Glomerular endothelial cell (primary cell): ENCODE results near the gene TBL1X. TPM values are rescaled to one million over a fixed set of nuclear protein-coding genes. Genes with fewer than 3 reads are reported as not detected.

Source experiments
- DNase-seq: peaks from one replicate; pipeline ENCODE4 v3.0.0-alpha.2; 2011; ENCODE audit warnings: low read depth, low spot score; ENCODE audit errors: extremely low read depth
- total RNA-seq: library from RNA; depleted of rRNA; stranded (reverse); fragments of >200 nt; gene quantifications from 2 replicates; pipeline ENCODE4 v1.2.3, GENCODE V29; 2015

Gene TBL1X
- total RNA-seq, 1 donor from 2014 or later = 15.1 TPM

DNA sequence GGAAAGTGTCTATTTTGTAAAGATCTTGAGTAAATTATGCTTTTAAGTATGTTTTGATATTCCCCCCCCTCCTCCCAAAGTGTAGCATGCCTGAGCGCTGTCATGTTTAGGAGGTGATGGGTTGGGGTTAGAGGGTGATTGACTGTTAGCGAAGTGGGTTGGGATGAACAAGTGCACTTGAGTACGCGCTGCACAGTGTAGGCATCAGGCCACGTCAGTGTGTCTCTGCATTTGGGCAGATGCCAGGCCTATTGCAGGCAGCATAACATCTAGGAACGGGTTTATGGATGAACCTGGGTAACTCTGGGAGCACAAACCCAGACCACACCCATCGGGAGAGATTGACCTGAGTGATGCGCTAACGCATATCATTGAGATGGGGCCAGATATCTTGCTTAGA, 111.2 kb downstream of the TBL1X start:
- no peak for DNase-seq

- DNase-seq = no peak
These were observed 112.7 kb downstream of the TBL1X start for GRCh38 chrX:9577555-9577954.

DNA sequence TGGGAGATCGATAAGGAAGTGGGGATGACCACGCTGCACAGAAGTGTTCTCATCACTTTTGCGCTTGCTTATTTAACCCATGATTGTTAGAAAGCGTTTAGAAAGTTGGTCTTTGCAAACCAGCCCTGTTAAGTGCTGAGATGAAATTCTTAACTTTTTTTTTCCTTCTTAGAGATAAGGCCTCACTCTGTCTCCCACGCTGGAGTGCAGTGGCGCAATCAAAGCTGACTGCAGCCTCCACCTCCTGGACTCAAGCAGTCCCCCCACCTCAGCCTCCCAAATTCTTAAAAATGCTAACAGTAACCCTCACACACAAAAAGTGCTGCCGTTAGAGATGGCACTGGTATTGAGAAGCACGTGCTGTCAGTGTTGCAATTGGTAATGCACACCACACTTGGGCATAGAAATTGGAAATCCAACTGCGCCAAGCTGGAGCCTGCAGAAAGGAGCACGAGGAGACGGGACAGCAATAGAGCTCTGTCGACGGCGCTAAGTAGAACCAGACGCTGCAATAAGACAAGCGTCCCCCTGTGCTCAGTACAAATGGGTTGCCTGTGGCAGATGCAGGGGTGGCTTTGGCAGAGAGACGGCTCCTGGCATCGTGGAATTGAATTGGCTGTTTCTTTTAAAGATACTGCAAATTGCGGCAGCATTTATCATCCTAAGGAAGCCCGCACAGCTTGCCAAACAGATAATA, 113.4 kb downstream of the TBL1X start:
- DNase-seq = no peak

GRCh38 chrX:9581771-9582385, 117.0 kb downstream of the TBL1X start:
- no peak for DNase-seq

DNA sequence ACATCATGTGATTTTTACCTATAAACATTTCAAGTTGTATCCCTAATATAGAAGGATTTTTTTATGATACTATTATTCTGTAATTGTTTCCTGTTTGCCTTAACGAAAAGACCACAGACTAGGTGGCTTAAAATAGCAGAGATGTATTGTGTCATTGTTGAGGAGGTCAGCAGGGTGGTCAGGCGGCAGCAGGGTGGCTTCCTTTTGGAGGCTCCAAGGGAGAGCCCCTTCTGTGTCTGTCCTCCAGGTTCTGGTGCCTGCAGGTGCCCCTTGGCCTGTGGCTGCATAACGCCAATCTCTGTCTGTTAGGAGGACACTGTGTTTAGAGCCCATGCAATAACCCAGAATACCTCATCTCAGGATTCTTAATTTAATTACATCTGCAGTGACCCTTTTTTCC, 118.1 kb downstream of the TBL1X start:
- no peak for DNase-seq

DNA sequence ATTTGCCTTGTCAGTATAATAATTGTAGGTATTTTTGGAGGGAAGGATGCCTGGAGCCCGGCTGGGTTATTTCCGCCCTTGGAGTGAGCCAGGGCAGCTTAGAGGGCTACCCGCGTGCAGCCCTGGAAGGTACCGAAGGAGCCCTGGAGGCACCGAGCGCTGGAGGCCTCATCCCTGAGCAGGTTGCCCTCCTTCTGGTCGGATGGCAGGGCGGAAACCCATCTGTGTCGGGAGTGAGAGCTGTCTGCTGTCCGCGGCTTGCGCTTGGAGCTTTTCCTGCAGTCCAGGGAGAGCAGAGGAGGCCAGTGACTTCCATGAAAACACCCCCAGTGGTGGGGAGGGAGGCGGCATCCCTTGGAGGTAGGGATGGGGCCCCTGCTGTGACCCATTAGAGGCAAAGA, 122.1 kb downstream of the TBL1X start:
- DNase-seq = no peak

DNA sequence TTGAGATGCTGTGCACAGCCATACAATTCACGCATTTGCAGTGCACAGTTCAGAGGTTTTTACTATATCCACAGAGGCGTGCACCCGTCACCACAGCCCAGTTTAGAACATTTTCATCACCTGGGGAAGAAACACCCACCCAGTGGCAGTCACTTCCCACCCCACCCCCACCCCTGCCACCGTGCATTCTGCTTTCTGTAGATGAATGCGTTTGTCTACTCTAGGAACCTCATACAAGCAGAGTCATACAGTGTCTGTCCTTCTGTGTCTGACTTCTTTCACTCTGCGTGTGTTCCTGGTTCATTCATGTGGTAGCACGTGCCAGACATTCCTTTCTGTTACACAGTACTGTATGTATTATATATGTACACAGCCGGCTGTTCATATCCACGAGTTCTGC, 122.8 kb downstream of the TBL1X start:
- no peak for DNase-seq

DNA sequence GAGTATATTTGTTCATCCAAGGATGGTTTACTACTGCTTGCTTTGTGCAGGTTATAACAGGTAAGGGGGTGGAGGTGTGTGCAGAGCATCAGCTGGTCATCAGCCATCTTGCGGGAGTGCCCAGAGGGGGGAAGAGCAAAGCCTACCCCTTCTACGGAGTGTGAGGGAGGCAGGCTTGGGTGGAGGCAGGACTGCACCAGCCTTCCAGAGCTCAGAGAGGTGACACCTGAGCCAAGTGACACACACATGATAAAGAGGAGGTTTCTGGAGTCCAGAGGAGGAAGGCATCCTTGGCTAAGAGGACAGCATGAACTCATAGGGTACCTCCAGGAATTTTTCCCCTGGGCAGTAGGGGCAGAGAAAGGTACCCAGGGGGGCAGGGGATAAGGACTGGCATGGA, 126.6 kb downstream of the TBL1X start:
- DNase-seq = no peak

DNA sequence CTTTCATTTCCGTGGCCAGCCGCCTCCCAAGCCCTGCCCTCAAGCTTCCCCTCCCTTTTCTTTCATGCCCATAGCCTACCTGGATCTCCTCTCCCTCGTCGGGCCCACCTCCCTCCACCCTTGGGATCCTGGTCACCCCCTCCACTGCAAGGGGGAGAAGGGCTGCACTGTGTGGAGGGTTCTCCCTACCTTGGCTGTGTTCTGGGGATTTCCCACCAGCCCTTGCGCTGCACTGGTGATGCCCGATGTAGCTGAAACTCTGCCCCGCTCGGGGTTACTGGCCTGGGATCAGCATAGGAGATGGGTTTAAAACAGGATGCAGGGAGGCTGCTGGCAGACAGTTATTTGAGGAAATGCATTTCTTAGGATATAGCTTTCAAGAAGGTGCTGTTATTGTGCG, 128.9 kb downstream of the TBL1X start:
- DNase-seq = no peak

- DNase-seq = no peak
These were observed 130.3 kb downstream of the TBL1X start for GRCh38 chrX:9595174-9595573.

GRCh38 chrX:9596837-9597236, 132.0 kb downstream of the TBL1X start:
- no peak for DNase-seq

GRCh38 chrX:9597361-9598035, 132.6 kb downstream of the TBL1X start:
- no peak for DNase-seq

- no peak for DNase-seq
These were observed 133.5 kb downstream of the TBL1X start for GRCh38 chrX:9598344-9598743.

DNA sequence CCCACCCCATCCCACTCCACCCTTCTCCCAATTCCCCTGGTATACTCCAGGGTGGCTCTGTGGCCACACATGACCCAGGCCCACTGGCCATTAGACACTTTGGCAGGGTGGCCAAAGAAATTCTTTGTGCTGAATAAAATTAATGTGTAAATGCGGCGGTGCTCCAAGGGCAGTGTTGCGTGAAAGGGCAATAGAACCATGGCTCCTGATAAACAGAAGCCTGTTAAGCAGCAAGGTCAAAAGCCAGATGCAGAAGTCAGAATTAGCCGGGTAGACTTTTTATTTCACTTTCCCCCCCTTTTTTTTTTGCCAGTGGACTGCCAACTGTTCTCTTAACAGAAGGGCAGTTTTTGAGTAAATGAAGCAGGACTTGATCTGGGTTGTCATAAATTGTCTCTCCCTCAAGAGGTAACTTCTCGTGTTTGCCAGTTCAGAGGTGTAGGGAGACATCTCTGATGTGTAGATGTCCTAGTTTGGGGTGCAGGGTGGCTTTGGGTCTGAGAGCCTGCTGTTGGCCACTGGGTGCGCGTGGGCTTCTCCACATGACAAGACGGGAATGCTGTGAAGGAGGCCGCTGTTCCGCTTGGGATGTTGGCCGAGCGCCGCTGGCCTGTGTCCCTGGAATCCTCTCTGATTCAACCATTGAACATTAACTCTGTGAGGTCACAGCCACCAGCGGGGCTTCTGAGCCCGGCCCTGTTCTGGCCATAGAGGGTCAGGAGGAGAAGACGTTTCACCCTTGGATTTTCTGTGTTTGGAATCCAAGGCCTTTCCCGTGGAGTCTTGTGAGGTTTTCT, 139.5 kb downstream of the TBL1X start:
- DNase-seq = no peak

DNA sequence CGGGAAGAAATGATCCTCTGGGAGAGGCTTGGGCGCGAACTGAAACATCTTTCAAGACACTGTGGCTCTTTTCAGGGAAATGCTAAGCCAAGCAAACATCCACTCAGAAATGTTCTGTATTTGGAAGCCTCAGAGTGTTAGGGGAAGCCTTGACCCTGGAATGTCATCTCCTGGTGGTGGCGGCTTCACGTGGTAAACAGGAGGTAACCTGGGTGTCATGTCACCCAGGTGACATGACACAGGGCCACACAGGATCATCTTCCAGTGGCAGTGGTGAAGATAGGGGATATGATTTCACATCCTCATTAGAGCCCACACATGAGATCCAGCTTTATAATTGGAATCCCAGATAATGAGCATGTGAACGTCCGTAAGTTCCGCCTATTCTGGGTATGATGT, 140.0 kb downstream of the TBL1X start:
- no peak for DNase-seq

DNA sequence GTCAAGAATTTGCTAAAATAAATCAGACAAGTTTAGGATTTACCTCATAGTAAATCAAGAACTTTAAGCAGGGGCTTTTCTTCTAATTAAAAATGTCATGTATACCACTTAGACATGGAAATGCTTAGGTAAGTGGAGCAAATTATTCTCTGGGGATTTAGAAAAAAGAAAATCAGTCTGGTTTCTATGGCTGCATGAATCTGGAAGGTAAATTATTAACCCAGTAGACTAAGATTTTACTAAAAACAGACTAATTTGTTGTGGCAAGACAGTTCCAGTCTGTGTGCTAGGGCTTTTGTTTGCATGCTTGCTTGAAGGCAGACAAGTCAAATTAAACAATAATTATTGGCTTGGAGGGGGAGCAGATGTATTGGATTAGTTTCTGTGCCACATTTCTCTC, 140.6 kb downstream of the TBL1X start:
- no peak for DNase-seq

DNA sequence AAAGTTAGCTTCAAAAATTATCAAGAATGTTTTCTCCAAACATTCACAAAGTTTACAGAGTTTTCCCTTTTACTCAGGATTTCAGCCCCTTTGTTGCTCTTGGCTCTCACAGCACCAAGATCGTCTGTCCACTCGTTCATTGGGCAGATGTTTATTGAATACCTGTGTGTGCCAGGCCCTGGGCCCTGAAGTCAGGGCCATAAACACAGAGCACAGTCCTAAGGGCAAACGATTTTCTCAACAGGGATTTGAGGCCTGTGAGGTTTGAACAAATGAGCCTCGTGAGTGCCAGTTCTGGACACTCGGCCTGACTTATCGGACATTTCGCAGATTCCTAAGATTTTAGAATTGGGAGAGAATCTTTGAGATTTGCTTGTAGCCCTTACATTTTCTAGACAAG, 142.1 kb downstream of the TBL1X start:
- no peak for DNase-seq

DNA sequence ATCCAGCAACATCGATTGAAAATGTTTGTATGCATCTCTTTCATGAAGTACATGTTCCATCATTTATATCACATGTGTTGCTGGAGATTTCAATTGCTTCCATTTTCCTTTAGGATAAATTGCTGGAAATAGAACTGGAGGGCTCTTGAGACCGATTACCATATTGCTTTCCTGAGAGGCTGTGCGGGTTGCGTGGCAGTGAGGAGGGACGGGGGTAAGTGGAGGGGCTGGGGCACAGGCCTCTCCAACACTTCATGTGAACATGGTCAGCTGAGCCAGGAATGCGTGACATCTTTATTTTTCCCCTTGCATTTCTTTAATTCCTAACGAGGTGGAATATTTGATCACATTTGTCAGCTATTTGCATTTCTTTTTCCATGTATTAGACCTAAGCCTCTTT, 144.6 kb downstream of the TBL1X start:
- DNase-seq = no peak

GRCh38 chrX:9609987-9610386, 145.1 kb downstream of the TBL1X start:
- no peak for DNase-seq

DNA sequence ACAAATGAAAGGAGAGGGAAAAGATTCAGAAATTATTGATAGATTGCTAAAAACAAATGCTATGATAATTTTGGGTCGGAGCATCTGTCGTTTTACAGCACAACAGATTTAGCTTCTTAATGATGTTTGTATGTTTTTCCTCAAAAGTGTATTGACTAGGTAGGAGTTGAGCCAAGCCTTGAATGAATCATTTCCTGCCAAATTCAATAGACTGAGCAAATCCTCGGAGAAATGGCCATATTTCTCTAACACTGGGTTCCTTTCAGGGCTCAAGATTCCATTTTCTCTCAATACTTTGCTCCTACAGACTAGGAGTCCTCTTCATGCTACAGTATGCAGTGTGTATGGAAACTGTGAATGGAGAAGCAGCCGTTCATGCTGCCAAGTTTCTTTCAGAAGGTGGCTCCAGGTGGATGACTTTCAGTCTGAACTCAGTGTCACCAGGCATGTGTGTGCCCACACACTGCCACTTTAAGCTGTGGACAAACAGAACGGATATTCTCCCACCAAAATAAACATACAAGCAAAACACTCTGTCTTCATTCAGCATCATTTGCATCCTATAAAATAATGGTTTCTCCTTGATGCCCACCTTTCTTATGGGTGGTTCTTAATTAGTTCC, 146.0 kb downstream of the TBL1X start:
- peak; percentile 14 for DNase-seq
